HG02938 (cell line): Measurements from ENCODE around the gene GPC4.
"Not testable (repeated sequence)": the region's sequence is repeated elsewhere in the genome, so short reads cannot be mapped to it uniquely, and the experiment has no call there.

Experiments used
- ATAC-seq: cut with Tn5 transposase; IDR thresholded peaks from one replicate; pipeline ENCODE4 v1.9.1; 2021; ENCODE audit warnings: mild to moderate bottlenecking, moderate library complexity; ENCODE audit not compliant: unreplicated experiment

The GPC4 gene

DNA sequence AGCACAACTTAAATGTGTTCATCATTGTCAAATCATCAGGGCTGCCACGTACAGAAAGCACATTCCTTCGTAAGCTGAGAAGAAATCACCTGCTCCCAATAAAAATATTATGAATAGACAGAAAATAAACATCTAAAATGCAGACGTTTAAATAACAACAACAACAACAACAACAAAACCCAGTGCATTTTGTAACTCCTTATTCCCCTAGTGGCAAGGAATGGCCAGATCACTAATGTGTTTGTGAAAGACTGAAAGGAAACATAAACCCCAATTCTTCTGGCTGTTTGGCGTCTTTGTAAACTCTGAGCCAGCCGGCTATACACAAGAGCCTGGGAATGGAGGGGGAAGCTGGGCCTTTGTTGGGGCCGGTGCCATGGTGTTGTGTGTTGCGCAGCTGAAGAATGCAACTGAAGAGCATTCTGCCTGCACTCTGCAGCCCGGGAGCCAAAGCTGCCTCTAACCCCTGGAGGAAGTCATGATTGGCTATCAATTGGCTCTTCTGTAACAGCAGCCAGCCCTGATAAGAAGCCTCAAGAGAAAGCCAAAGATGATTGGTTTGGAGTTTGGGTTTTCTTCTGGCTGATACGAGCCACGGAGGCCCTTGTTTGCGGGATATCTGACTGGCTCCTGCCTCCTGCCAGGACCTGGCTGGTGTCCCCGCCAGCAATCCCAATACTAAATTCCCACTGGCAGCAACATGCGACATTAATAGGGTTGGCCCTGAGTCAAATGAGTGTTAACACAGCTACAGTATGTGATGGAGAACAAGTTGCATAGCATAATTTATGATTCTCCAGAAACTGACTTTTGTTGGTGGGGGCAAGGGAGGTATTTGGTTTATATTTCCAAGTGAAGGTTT lies 107.4 kb downstream of the GPC4 start:
- ATAC-seq = no peak

DNA sequence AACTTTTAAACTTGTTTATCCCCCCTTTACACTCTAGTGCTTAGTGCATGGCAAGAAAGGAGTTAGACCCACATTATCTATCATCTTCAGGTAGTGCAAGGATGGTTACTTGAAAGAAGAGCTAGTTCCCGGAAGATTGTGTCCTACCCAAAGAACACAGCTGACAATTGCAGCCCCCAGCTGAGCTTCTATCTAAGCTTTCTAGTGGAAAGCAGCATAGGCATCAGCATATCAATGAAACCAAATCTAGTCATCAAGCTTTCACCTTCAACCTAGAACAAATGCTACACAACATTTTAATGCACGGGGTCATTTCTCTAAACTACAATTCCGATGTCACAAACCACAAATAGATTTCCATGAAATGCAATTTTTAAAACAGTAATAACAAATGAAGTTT lies 108.2 kb downstream of the GPC4 start:
- ATAC-seq = no peak

DNA sequence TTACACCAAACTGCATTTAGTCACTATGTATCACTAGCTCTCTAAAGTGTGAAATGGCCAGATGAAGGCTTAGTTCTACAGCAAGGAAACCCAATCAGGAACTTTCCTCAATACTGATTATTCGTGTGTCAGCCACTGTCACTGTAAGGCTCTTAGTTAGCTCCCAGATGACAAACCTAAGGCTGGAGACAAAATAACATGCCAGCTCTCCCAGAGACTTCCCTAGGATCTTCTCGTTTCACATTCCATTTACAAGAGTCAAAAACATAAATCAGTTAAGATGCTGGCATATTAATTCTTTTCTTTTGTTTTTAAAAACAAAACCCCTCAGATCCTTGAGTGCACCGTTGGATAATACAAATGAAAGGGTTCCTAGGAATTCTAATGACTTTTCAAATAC lies 109.0 kb downstream of the GPC4 start:
- ATAC-seq = no peak

DNA sequence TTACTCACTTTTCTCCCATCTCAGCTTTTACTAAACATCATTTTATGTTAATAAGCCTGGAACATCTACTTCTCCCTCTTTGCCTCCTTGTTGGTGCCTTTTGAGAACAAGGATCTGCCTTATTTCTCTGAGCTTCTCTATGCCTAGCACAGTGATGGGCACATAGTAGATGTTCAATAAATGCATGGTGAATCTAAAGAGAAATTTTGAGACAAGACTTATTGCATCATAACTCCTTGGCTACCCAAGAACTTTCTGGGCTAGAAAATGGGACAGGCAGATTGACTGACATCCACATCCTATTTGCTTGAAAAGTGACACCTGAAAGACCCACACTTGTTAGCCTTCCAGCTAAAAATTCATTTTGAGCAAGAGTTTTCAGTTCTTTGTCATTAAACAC lies 109.9 kb downstream of the GPC4 start:
- ATAC-seq = no peak

- ATAC-seq = no peak
Observed at GRCh38 chrX:133302775-133303445, 112.4 kb downstream of the GPC4 start.

DNA sequence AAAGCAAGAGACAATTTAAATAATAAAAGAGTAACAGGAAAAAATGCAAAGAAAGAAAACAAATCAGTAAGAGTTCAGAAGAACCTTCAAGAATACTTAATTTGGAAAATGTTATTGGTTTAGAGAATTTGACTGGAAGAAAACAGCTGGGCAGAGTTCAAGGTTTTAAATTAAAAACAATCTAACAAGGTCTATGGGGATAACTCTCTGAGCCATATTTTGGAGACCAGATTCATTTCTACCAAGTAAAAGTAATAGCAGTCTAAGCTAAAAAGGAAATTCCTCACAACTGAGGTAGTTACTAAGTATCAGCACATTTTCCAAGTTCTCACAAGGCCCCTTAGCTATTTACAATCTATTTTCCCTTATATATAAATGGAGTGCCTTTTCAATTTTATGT lies 114.7 kb downstream of the GPC4 start:
- ATAC-seq = no peak

DNA sequence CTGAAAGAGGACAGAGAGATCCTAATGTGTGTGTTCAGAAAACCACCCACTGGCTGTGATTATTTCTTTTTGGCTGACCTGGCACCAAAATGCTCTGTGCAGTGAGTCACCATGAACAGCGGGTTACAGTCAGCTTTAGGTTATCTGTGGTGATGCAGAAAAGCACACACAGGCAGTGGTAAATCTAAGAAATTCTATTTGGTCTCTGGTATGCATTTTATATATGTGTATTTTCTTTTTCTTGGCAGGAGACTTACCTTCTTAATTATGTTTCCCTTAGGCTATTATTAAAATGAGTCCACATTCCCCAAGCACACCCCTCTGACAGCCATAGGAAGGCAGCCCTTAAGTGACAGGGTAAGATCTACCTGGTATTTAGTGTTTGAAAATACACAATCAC lies 118.0 kb downstream of the GPC4 start:
- no peak for ATAC-seq

DNA sequence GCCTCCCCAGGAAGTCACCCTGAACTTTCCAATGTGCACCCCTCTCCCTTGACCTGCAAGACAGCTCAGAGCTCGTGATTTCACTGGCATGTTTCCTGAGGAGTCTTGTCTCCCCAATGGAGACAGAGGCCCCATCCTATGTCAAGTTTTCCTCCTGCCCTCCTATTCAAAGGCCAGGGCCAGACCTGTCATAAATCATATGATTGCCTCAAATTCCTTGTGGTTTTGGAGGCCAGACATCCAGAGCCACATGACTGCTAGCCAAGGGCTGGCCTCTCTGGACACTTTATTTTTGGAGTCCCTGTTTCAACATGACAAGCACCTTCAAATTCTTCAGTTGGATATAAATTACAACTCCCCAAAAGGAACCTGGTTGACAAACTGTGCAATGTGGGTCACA lies 121.2 kb downstream of the GPC4 start:
- ATAC-seq = no peak

- ATAC-seq = no peak
Observed at GRCh38 chrX:133290076-133290475, 125.2 kb downstream of the GPC4 start.

GRCh38 chrX:133287860-133288259 lies 127.4 kb downstream of the GPC4 start:
- ATAC-seq = no peak

- ATAC-seq = no peak
Observed at GRCh38 chrX:133285341-133285740, 129.9 kb downstream of the GPC4 start.

GRCh38 chrX:133279112-133279730 lies 136.1 kb downstream of the GPC4 start:
- not testable (repeated sequence) for ATAC-seq

- no peak for ATAC-seq
Observed at GRCh38 chrX:133273180-133273579, 142.1 kb downstream of the GPC4 start.

DNA sequence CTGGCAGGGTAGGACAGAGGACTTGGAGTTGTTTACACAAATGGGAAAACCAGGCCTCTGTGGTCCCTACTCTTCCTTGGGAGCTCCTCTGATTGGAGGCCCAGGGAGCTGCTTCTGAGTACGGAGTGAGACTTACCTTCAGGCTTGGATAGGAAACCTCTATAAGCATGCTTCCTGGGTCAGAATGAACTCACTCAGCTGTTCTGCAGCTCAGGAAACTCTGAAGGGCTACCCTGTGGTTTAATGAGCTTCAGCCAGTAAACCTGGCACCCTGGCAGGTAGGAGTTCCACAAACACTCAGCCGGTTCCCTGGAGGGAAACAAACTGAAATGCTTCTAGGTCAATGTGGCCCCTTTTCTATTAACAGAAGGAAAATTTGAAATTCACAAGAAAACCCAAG lies 146.1 kb downstream of the GPC4 start:
- ATAC-seq = no peak

- no peak for ATAC-seq
Observed at GRCh38 chrX:133267621-133268020, 147.7 kb downstream of the GPC4 start.

DNA sequence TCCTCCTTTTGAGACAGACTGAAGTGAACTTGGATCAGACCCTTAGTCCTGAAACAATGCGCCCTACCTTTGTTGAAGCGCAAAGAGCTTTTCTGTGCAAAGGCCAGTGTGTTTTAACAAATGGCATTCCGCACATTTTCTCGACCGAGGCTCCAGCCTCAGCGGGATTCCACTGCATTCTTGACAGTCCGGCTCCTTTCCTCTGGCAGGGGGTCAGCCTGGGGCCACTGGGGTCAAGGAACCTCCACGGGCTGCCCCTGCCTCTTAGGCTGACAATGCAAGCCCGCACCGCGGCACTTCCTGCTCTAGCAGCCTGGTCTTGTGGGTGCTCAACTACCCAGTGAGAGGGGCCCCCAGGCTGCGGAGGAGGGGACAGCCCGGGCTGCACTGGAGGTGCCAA lies 150.0 kb downstream of the GPC4 start:
- no peak for ATAC-seq

DNA sequence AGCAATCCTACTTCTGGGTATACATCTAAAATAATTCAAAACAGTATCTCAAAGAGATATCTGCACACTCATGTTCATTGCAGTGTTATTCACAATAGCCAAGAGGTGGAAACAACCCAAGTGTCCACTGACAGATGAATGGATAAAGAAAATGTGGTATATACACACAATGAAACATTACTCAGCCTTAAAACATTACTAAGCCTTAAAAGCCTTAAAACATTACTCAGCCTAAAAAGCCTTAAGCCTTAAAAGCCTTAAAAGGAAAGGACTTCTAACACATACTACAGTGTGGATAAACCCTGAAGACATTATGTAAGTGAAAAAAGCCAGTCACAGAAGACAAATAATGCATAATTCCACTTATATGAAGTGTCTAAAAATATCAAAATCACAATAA lies 156.8 kb downstream of the GPC4 start:
- no peak for ATAC-seq

GRCh38 chrX:133254666-133255065 lies 160.6 kb downstream of the GPC4 start:
- ATAC-seq = no peak

DNA sequence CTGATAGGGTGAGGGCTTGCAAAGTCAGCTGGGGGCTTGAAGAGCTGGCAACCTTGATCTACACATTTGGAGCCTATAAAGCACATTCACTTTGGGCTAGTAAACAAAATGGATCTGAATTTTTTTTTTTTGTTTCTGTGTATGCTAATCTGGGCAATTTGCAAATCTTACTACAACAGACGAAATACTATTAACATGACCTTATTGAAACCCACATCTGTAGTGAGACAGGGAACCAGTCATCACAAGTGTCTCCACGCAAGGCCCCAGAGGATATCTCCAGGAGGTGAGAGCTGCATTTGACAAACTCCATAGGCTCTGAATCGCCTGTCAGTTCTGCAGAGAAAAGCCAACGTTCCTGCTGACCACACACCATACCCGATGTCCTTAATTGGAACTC lies 164.1 kb downstream of the GPC4 start:
- no peak for ATAC-seq

- no peak for ATAC-seq
Observed at GRCh38 chrX:133250184-133251100, 164.8 kb downstream of the GPC4 start.
